ENCODE measurements around the gene NTNG2.

NTNG2 gene

GRCh38 chr9:132176338-132176737 lies 14.5 kb downstream of the NTNG2 start:
- DNase-seq: no peak

- no peak for DNase-seq
These were observed 20.0 kb downstream of the NTNG2 start for GRCh38 chr9:132181796-132182313.

GRCh38 chr9:132182314-132183091 lies 20.6 kb downstream of the NTNG2 start:
- no peak for DNase-seq

GRCh38 chr9:132183134-132183533 lies 21.3 kb downstream of the NTNG2 start:
- peak; percentile 55 for DNase-seq

- DNase-seq: no peak
These were observed 21.9 kb downstream of the NTNG2 start for GRCh38 chr9:132183715-132184114.

- DNase-seq: no peak
These were observed 22.3 kb downstream of the NTNG2 start for GRCh38 chr9:132184124-132184523.

GRCh38 chr9:132185073-132186009 lies 23.5 kb downstream of the NTNG2 start:
- DNase-seq: no peak

GRCh38 chr9:132187121-132187620 lies 25.3 kb downstream of the NTNG2 start:
- DNase-seq: no peak

GRCh38 chr9:132190966-132191365 lies 29.1 kb downstream of the NTNG2 start:
- DNase-seq: no peak

- DNase-seq: peak; percentile 72
These were observed 30.9 kb downstream of the NTNG2 start for GRCh38 chr9:132192728-132193127.

GRCh38 chr9:132193227-132194124 lies 31.6 kb downstream of the NTNG2 start:
- no peak for DNase-seq

GRCh38 chr9:132194508-132194907 lies 32.6 kb downstream of the NTNG2 start:
- DNase-seq: no peak

GRCh38 chr9:132197315-132197714 lies 35.5 kb downstream of the NTNG2 start:
- DNase-seq: no peak

- no peak for DNase-seq
These were observed 36.1 kb downstream of the NTNG2 start for GRCh38 chr9:132197856-132198550.

GRCh38 chr9:132199056-132199455 lies 37.2 kb downstream of the NTNG2 start:
- no peak for DNase-seq

- DNase-seq: no peak
These were observed 38.8 kb downstream of the NTNG2 start for GRCh38 chr9:132200706-132201105.

- no peak for DNase-seq
These were observed 39.3 kb downstream of the NTNG2 start for GRCh38 chr9:132201139-132201538.

GRCh38 chr9:132201780-132202703 lies 40.2 kb downstream of the NTNG2 start:
- DNase-seq: no peak

- DNase-seq: no peak
These were observed 43.0 kb downstream of the NTNG2 start for GRCh38 chr9:132204883-132205282.

- DNase-seq: no peak
These were observed 45.4 kb downstream of the NTNG2 start for GRCh38 chr9:132207215-132207614.
